ENCODE data around the gene MXD3. TPM values are rescaled to one million over a fixed set of nuclear protein-coding genes. Genes with fewer than 3 reads are reported as not detected.

MXD3 gene
- total and polyA plus RNA-seq, 2 of the 4 experiments (the other 2 are of a cell fraction): 7.3 to 12.9 TPM

DNA sequence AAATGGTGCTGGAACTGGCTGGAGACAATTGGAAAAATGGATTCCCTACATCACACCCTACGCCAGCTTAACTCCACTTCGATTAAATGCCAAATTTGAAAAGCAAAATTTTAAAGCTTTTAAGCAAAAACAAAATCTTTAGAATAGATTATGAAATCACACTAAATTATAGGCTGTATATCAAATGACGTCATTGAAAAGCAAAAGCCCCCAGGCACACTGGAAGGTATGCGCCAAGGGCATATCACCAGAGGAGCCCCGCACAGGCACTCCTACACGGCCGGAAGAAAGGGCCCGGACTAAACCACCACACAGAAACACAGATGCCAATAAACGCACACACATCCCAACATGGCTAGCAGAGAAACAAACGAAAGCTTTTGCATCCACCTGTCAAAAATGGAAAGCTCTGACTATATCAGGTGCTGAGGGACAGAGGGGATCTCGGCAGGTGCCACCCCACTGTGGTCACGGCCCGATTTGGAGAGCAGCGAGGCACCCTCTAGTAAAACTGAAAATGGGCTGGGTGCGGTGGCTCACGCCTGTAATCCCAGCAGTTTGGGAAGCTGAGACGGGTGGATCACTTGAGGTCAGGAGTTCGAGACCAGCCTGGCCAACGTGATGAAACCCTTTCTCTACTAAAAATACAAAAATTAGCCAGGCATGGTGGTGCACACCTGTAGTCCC is 17.0 kb upstream of the MXD3 start:
- H3K36me3 ChIP-seq (ENCODE audit: control insufficient read depth, insufficient read depth, low read length): peaks cover 39% of the 10 kb centered on the region
- no peak overlapping the region for H2AFZ ChIP-seq (replicated peaks; ENCODE audit: low read length, poor library complexity)
- H2AK9ac ChIP-seq (replicated peaks; ENCODE audit: low read depth, low read length, poor library complexity): no peak overlapping the region
- H2BK5ac ChIP-seq (ENCODE audit: low read depth, low read length, poor library complexity, severe bottlenecking): no peak overlapping the region
- no peak overlapping the region for H3K18ac ChIP-seq (ENCODE audit: low read depth, low read length)
- H3K23ac ChIP-seq (ENCODE audit: low read depth, low read length): no peak overlapping the region
- H3K4me2 ChIP-seq (ENCODE audit: low read depth, low read length): no peak overlapping the region
- no peak overlapping the region for H4K91ac ChIP-seq (ENCODE audit: insufficient read depth, low read depth, low read length)
- H3K56ac ChIP-seq (ENCODE audit: extremely low read depth, insufficient read depth, low read length): no peak overlapping the region
- DNase-seq: no peak
- no peak overlapping the region for H3K9ac ChIP-seq (ENCODE audit: low read depth, low read length)
- intact Hi-C loops (cut with micrococcal nuclease): no loop called here
- dilution Hi-C loops (cut with HindIII; ENCODE audit: low sequenced_read_pairs, unreplicated experiment): no loop called here
- peaks cover 2% of the 10 kb centered on the region; the same call in 1 of the 2 replicates for H3K4me1 ChIP-seq (ENCODE audit: control insufficient read depth, insufficient read depth, low read length)
- H3K79me1 ChIP-seq (ENCODE audit: low read depth in 1 of 2, low read length in 2 of 2): peaks cover 5 to 27% of the 10 kb centered on the region in 2 experiments; a peak in 3 of 4 replicates
- TF ChIP-seq CHD1 (IDR thresholded peaks at IDR 0.05; ENCODE audit: low read depth, low read length): no peak
- TF ChIP-seq MAFK (IDR thresholded peaks at IDR 0.05; ENCODE audit: low read depth, low read length): no peak
- TF ChIP-seq RFX5 (IDR thresholded peaks at IDR 0.05; ENCODE audit: low read depth, low read length): no peak
- TF ChIP-seq RAD21 (IDR thresholded peaks at IDR 0.05; ENCODE audit: low read length): no peak
- TF ChIP-seq MXI1 (IDR thresholded peaks at IDR 0.05; ENCODE audit: borderline replicate concordance, low read depth, low read length): no peak
- no peak for TF ChIP-seq MAZ (IDR thresholded peaks at IDR 0.05; ENCODE audit: borderline replicate concordance, low read depth, low read length)
- TF ChIP-seq, protein P1, sequence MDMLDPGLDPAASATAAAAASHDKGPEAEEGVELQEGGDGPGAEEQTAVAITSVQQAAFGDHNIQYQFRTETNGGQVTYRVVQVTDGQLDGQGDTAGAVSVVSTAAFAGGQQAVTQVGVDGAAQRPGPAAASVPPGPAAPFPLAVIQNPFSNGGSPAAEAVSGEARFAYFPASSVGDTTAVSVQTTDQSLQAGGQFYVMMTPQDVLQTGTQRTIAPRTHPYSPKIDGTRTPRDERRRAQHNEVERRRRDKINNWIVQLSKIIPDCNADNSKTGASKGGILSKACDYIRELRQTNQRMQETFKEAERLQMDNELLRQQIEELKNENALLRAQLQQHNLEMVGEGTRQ (IDR thresholded peaks at IDR 0.05; ENCODE audit: low read depth, low read length): no peak
- TF ChIP-seq CEBPB (IDR thresholded peaks at IDR 0.05; ENCODE audit: low read depth, low read length): no peak
- no peak for TF ChIP-seq POLR2A (IDR thresholded peaks at IDR 0.05; ENCODE audit: low read depth, low read length)
- no peak for TF ChIP-seq NFE2L2 (IDR thresholded peaks at IDR 0.05; ENCODE audit: low read depth, low read length)
- TF ChIP-seq, protein P2, sequence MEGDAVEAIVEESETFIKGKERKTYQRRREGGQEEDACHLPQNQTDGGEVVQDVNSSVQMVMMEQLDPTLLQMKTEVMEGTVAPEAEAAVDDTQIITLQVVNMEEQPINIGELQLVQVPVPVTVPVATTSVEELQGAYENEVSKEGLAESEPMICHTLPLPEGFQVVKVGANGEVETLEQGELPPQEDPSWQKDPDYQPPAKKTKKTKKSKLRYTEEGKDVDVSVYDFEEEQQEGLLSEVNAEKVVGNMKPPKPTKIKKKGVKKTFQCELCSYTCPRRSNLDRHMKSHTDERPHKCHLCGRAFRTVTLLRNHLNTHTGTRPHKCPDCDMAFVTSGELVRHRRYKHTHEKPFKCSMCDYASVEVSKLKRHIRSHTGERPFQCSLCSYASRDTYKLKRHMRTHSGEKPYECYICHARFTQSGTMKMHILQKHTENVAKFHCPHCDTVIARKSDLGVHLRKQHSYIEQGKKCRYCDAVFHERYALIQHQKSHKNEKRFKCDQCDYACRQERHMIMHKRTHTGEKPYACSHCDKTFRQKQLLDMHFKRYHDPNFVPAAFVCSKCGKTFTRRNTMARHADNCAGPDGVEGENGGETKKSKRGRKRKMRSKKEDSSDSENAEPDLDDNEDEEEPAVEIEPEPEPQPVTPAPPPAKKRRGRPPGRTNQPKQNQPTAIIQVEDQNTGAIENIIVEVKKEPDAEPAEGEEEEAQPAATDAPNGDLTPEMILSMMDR (conservative IDR thresholded peaks at IDR 0.05; ENCODE audit: low read depth, low read length): no peak
- no peak for TF ChIP-seq SMC3 (IDR thresholded peaks at IDR 0.05; ENCODE audit: low read depth, low read length)
- TF ChIP-seq FOS (IDR thresholded peaks at IDR 0.05; ENCODE audit: low read depth, low read length): no peak
- TF ChIP-seq, protein P3, sequence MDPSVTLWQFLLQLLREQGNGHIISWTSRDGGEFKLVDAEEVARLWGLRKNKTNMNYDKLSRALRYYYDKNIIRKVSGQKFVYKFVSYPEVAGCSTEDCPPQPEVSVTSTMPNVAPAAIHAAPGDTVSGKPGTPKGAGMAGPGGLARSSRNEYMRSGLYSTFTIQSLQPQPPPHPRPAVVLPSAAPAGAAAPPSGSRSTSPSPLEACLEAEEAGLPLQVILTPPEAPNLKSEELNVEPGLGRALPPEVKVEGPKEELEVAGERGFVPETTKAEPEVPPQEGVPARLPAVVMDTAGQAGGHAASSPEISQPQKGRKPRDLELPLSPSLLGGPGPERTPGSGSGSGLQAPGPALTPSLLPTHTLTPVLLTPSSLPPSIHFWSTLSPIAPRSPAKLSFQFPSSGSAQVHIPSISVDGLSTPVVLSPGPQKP (IDR thresholded peaks at IDR 0.05; ENCODE audit: borderline replicate concordance, low read depth, low read length): no peak
- no peak for TF ChIP-seq RCOR1 (IDR thresholded peaks at IDR 0.05; ENCODE audit: insufficient replicate concordance, low read length)
- TF ChIP-seq BHLHE40 (IDR thresholded peaks at IDR 0.05; ENCODE audit: low read depth, low read length): no peak
- WGBS, 2 experiments (ENCODE audit: extremely low coverage in 2 of 2, insufficient read length in 1 of 2): 82% methylated on average over 7 of the region's 19 CpGs; no CpG with 5 or more reads in 1 of the 2 experiments
- H4K8ac ChIP-seq (ENCODE audit: low read depth in 2 of 2, low read length in 2 of 2): no peak overlapping the region
- CTCF ChIA-PET: no interaction called here
- no peak overlapping the region for H2BK15ac ChIP-seq (ENCODE audit: low read depth, low read length)
- no peak overlapping the region for H4K5ac ChIP-seq (ENCODE audit: low read depth, low read length)
- H3K4ac ChIP-seq (ENCODE audit: low read depth, low read length): no peak overlapping the region
- peaks cover 2% of the 10 kb centered on the region; the same call in 1 of the 2 replicates for H3K9me1 ChIP-seq (ENCODE audit: insufficient read depth, low read length)
- no TSS peak for BruUV-seq (replicated peaks)
- no peaks in the 10 kb centered on the region for H3K27me3 ChIP-seq (ENCODE audit: control insufficient read depth, insufficient read depth, low read length)
- H3K14ac ChIP-seq (replicated peaks; ENCODE audit: low read depth, low read length): no peak overlapping the region
- POLR2A ChIA-PET (ENCODE audit: unreplicated experiment): no interaction called here
- ATAC-seq (ENCODE audit: low read depth): no peak
- in situ Hi-C loops (cut with MboI; ENCODE audit: low sequenced_read_pairs): no loop called here
- H2AK5ac ChIP-seq (ENCODE audit: low read depth, low read length): no peak overlapping the region
- no peak overlapping the region for H3K27ac ChIP-seq (ENCODE audit: insufficient read depth, low read length)
- H3K4me3 ChIP-seq (ENCODE audit: insufficient read depth, low read depth, low read length): no peak overlapping the region
- no peak overlapping the region for H2BK120ac ChIP-seq (ENCODE audit: low read depth, low read length)
- peaks cover 5% of the 10 kb centered on the region for H4K20me1 ChIP-seq (ENCODE audit: insufficient read depth, low read length)
- no peak overlapping the region for H2BK20ac ChIP-seq (ENCODE audit: low read depth, low read length)
- no peaks in the 10 kb centered on the region for H3K9me3 ChIP-seq (ENCODE audit: control insufficient read depth, insufficient read depth, low read length)
